Putamen (tissue), 1 donor: Measurements from ENCODE around the gene CACNA2D3.

ENCODE experiments used
- DNase-seq: peaks from one replicate; pipeline ENCODE4 v3.0.0-alpha.2; 2016; ENCODE audit warnings: low spot score

Gene CACNA2D3

DNA sequence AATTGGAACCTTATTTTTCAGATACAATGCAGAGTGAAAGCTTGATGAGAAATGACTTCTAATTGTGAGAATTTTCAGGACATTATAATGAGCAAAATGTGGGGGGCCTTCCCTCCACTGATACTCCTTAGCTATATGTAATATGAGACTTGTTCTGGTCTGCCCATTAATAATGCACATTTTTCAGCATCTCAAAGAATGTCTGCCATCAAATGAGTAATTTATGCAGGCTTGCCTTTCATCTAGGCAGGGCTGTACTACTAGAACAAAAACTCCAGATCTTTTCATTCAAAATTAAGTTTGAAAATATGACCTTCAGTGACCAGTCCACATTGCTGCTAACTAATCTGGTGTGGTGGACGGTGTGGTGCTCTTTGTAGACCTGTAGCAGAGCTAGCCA lies 678.1 kb downstream of the CACNA2D3 start:
- no peak for DNase-seq

DNA sequence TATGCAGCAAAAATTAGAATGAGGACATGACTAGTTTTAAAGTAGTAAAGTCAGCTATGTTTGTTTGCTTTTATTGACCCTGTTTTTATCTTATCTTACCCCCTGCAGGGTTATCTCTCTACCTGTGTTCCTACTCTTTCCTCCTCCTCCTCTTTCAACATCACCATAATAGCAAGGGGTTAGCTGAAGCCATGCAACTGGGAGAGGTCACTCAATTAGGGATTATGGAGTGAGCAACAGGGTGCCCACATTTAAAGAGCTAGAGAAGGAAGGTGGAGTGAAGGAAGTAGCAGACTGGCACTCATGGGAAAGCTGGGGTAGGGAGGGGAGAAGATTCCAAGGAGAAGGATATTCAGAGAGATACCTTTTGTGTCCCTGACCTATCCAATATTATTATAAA lies 679.6 kb downstream of the CACNA2D3 start:
- no peak for DNase-seq

- DNase-seq = no peak
Observed at GRCh38 chr3:54810401-54810800, 688.0 kb downstream of the CACNA2D3 start.

GRCh38 chr3:54814224-54814623 lies 691.9 kb downstream of the CACNA2D3 start:
- DNase-seq = no peak

GRCh38 chr3:54817628-54818027 lies 695.3 kb downstream of the CACNA2D3 start:
- DNase-seq = no peak

- DNase-seq = no peak
Observed at GRCh38 chr3:54818486-54818885, 696.1 kb downstream of the CACNA2D3 start.

DNA sequence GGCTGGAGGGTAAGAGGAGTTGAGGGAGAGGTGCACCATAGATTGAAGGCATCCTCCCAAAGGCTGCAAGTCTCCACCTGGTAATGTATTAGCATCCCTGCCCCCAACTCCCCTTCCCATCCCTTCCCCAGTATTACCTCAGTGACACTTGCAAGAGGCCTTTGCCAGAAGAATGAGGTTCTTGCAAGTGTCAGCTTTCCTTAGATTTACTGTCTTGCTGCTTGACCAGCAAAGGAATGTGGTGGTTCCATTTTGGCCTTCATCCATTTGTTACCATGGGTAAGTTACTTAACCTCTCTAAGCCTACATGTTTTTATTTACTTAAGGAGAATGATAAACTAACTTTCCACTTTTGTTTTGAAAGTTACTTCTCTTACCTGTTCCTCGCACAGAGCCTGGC lies 696.6 kb downstream of the CACNA2D3 start:
- no peak for DNase-seq

DNA sequence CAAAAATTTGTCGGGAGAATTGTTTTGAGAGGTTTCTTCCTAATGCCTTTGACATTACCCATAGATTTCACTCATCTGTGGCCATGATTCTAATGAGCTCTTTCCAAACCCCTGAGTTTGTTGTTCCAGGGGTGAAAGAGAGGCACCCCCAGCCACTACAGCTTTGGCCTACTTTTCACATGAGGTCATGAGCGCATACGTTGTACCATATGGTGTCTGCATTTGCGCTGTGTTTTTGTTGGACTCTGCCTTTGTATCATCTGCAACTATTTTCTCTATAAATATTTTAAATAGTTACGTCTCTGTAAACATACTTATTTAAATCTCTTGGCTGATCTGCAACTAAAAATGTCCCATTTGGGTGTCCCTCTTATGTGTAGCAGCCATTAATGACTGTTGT lies 697.6 kb downstream of the CACNA2D3 start:
- no peak for DNase-seq

DNA sequence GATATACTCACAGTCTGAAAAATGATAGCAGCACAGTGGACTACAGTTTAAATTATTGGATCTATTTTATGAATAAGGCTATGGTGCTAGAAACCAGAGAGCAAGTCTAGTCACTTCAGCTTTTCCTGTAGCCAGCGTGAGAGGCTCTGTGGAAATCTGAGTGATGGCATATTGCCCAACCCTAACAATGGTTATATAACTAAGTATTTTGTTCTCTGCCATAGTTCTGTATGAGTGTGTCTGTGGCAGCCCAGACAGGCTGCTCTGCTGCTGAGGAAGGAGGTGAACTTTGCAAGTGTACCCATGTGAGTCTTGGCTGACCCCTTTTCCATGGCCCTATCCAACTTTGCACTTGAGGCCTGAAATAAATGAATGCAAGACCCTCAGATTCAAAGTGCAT lies 699.9 kb downstream of the CACNA2D3 start:
- DNase-seq = peak; percentile 74

- no peak for DNase-seq
Observed at GRCh38 chr3:54826251-54826691, 703.9 kb downstream of the CACNA2D3 start.

DNA sequence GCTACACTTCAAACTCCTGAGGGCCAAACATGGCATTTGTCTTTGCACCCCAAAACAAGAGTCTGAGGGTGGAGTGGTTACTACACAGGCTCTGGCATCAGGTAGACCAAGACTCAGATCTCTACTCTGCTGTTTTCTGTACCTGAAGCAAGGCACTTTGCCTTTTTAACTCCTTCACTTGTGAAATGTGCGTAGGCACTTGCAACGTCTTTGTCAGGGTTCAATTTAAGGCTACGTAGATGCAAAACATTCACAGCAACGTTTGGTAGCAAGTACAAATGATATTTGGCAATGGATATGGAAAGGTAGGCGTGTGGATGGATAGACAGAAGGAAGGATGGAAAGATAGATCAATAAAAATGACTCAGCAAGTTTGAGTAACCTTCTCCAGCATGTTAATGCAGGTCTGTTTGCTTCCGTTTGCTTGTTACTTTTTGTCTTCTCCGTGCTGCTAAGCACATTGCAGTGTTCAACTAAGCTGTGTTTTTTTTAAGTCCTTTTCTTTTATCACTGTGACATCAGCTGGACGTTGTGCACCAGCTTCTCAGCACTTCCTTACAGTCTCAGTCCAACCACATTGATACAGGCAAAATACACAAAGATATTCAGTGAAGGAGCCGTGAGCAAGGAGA lies 704.8 kb downstream of the CACNA2D3 start:
- DNase-seq = no peak

- no peak for DNase-seq
Observed at GRCh38 chr3:54827776-54828175, 705.4 kb downstream of the CACNA2D3 start.

DNA sequence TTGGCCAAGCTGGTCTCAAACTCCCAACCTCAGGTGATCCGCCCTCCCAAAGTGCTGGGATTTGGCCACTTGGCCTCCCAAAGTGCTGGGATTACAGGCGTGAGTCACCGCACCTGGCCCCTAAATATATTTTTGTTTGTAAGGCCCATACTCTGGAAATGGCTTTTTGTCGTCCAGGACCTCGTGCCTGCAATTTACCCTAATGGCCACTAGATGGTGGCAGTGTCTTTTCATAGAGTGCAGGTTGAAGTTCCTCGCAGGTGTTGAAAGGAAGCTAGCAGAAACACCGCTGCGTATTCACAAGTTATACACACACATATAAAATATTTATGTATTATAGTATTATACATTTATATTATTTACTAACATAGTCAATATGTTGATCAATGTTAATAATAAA lies 708.3 kb downstream of the CACNA2D3 start:
- DNase-seq = no peak

DNA sequence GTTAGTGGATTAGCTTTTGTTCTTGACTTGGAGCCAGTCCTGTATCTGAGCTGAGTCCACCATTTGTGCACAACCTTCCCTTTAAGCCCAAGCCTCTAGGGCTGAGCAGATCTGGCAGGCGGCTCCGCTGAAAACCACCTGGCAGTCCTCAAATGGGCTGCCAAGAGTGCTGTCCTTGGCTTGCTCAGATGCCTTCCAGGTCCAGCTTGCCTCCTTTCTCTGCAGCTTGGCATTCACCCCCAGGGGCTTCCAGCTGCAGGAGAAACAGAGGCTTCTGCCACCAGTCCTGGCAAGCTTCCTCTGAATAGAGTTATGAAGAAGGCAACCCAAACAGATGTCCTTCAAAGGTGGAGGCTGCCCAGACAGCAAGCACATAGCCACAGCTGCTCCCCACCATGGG lies 708.8 kb downstream of the CACNA2D3 start:
- DNase-seq = no peak

- DNase-seq = no peak
Observed at GRCh38 chr3:54832876-54833275, 710.5 kb downstream of the CACNA2D3 start.

DNA sequence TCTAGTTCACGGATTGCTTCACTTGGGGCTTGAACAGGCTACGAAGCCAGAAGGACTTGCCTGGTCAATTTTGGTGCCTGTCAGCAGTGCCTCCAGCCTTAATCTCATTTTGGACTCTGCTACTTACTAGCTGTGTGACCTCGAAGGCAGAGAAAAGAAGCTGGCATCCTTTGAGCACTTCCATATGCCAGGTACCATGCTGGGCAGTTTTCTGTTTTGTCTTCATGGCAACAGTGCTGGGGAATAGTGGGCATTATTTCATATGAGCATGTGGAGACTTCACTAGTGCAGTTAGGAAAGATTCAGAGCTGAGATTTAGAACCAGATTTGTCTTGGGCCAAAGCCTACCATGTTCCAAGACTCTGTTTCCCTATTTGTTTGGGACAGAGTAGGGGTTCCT lies 713.3 kb downstream of the CACNA2D3 start:
- DNase-seq = no peak

DNA sequence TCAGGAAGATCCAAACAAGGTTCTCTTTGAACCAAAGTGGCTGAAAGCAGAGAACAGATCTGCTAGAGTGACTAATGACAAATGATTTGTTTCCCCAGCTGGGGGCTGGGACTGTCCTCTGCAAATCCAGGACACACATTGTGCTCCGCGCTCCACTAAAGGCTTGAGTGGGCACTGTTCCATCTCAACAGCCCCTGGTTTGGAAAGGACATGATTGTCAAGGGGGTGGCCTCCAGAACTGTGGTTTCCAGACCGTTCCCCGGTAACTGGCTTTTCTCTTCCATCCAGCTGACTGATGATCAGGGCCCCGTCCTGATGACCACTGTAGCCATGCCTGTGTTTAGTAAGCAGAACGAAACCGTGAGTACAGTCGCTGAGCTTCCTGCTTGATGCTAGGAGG lies 714.5 kb downstream of the CACNA2D3 start:
- no peak for DNase-seq

DNA sequence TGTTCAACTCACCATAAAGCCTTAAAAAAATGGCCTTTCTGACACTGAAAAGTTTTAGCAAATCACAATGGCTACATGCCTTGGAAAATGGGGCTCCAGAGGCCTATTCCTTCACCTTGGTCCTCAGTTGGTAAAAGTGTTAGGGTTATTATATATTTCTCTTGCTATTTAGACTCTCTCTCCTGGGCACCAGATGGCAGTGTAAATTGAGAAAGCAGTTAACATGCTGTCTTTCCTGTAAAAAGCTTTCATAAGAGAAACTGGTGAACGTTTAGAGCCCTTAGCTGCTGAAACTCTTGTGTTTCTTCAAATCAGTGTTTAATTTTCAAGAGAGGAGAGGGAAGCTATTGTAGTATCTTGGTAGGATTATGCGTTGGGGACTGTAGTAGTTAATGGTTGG lies 715.6 kb downstream of the CACNA2D3 start:
- DNase-seq = no peak

DNA sequence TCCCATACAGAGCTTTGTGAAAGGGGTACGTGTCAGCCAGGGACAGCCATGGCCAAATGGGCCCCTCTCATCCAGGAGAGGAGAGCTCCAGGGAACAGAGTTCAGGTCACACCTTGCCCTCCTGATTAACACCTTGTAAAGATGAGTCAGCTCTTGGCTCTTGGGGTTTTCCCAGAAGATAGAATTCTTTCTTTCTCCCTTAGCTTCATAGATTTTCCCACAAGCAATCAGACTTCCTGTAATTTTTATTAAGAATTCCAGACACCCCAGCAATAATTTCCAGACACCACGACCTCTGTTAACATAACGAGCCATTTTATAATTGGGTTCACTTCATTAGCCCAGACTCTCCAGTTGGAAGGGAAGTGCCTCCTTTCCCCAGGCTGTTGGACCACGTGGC lies 719.1 kb downstream of the CACNA2D3 start:
- DNase-seq = no peak

DNA sequence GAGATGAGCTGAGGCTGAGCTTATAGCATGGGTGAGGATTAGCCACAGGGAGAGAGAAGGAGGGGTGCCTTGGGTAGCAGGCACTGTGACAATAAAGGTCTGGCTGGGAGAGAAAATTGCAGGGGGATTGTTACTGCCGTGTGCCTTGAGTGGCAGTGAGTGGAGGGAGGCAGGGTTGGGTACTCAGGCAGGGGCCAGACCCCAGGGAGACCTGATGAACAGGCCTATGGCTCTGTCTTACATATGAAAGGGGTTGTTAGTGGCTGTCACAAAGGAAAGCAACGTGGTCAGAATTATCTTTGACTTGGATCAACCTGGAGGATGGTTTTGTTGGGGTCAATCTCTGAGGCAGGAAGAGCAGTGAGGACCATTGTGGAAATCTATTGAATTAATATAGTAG lies 721.0 kb downstream of the CACNA2D3 start:
- no peak for DNase-seq

DNA sequence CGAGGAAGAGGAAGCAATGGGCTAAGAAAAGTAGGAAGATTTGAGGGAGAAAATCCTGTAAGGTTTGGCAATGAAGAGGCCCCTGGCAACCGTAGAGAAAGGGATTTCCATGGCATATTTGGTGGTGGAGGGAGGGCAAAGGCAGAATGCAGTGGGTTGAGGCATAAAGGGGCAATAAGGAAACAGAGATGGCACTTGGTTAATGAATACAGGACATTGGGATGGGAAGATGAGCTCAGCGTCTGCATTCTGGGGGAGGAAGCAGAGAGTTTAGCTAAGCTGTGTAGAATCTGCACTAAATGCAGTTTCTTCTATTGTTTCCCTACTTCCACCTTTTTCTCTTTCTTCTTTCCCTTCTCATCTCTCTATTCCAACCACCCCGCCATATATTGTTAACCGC lies 721.9 kb downstream of the CACNA2D3 start:
- no peak for DNase-seq

DNA sequence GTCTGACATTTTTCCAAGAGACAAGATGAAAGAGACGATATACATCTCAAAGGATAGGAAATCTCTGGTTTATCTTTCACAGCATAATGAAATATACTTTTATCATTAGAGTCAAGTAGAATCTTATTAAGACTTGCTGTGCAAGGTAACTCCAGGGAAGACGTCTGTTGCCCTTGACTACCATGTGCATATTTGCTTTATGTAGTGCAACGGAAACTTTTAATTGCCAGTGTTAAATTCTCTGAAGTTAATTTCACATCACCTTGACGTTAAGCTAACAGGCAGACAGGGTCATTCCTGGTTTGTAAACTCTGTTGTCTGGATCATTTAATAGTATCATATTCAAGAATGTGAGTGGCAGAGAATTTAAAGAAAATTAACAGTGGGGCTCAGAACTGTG lies 722.7 kb downstream of the CACNA2D3 start:
- DNase-seq = no peak

DNA sequence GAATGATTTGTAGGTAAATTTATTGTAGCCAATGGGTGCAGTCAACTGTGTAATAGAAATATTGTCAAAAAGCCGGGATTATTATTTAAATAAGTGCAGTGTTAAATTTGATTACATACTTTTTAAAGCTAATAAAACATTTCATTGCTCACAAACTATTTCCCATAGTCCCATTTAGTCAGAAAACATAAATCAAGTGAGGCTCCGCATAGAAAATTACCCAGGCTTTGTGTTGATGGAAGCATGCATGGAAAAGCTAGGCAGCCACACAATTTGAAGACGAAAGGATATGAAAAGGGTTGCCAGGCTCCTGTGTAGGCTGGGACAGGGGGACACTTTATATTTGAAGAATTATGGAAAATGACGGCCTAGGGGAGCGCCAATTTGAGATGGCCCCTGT lies 723.2 kb downstream of the CACNA2D3 start:
- no peak for DNase-seq

GRCh38 chr3:54846119-54846518 lies 723.8 kb downstream of the CACNA2D3 start:
- no peak for DNase-seq

GRCh38 chr3:54847361-54847760 lies 725.0 kb downstream of the CACNA2D3 start:
- DNase-seq = no peak
